Measurements from ENCODE around the gene GRIA4.

GRCh38 chr11:105918600-105918999 lies 308.7 kb downstream of the GRIA4 start:
- TF ChIP-seq POLR2AphosphoS5 (IDR thresholded peaks at IDR 0.05; ENCODE audit: low read depth, low read length), result no peak
- no peak for TF ChIP-seq REST (IDR thresholded peaks at IDR 0.05; ENCODE audit: insufficient read depth in 1 of 2, low read depth in 2 of 2, low read length in 2 of 2)
- no peak for TF ChIP-seq TAF1 (IDR thresholded peaks at IDR 0.05; ENCODE audit: borderline replicate concordance, insufficient read depth, low read length)
- no peak for TF ChIP-seq SIN3A (IDR thresholded peaks at IDR 0.05; ENCODE audit: borderline replicate concordance, insufficient read depth, low read length)

Data from PFSK-1 (cell line).